HG03039 (cell line): ENCODE data around the gene KRTAP10-11.
"Not testable (repeated sequence)": the region's sequence is repeated elsewhere in the genome, so short reads cannot be mapped to it uniquely, and the experiment has no call there.

ENCODE experiments used
- ATAC-seq: cut with Tn5 transposase; IDR thresholded peaks from one replicate; pipeline ENCODE4 v1.9.1; 2021; ENCODE audit warnings: mild to moderate bottlenecking, moderate library complexity; ENCODE audit not compliant: unreplicated experiment

The KRTAP10-11 gene

DNA sequence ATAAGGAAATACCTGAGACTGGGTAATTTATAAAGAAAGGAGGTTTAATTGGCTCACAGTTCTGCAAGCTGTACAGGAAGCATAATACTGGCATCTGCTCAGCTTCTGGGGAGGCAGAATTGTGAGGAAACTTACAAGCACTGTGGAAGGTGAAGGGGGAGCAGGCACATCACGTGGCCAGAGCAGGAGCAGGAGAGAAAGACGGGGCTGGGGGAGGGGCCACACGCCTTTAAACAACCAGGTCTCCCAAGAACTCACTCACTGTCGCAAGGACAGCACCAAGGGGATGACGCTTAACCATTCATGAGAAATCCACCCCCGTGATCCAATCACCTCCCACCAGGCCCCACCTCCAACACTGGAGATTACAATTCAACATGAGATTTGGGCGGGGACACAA lies 15.4 kb downstream of the KRTAP10-11 start:
- not testable (repeated sequence) for ATAC-seq

DNA sequence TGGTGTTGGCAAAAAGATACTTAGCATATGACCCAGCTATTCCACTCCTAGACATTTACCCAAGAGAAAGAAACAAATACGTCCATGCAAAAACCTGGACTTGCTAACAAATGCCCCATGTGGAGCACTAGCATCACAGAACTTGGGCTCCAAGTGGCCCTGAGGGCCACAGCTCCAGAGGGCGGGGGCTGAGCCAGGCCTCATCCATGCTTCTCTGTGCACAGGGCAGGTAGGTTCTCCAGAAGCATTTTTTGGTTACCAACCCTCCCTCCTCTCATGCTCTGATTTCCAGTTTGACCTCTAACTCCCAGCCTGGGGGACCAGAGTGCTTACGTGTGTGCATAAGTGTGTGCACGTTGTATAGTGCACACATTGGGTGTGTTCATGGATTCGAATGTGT lies 18.5 kb downstream of the KRTAP10-11 start:
- no peak for ATAC-seq

DNA sequence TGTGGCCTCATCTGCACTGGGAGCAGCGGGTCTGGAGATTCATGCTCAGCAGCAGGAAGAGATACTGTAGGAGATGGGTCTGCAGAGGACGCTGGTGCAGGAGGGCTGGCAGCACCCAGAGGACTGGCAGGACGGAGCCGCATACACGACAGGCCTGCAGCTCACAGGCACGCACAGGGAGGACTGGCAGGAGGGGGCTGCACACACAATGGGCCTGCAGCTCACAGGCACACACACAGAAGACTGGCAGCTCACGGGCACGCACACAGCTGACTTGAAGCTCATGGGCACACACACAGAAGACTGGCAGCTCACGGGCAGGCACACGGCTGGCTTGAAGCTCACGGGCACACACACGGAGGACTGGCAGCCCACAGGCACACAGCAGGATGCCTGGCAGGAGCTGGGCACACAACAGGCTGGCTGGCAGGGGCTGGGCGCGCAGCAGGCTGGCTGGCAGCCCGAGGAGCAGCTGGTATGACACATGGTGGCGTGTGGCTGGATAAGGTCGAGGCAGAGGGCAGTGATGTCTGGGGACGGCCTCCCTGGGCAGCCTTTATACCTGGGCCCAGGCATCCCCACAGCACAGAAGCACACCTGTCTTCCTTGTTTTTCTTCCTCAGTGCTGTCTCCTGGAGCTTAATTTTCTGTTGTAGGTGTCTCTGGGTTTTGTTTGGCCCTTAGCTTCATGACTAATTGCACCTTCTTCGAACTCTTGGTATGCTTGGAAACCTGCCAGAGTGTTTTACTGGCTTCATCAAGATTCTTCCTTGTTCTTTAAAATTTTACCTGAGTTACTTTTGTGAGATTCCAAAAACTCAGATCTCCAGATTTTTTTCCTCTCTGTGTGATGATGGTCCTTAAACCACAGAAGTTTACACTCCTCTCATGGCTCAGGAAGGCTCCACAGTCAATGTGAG lies 20.4 kb downstream of the KRTAP10-11 start, which contains the start of gene KRTAP12-2:
KRTAP12-2 (minus strand) TSS at position 527 of the 920 bp plus-strand sequence; CDS start at position 486, 41 bp downstream.
- ATAC-seq, result no peak

DNA sequence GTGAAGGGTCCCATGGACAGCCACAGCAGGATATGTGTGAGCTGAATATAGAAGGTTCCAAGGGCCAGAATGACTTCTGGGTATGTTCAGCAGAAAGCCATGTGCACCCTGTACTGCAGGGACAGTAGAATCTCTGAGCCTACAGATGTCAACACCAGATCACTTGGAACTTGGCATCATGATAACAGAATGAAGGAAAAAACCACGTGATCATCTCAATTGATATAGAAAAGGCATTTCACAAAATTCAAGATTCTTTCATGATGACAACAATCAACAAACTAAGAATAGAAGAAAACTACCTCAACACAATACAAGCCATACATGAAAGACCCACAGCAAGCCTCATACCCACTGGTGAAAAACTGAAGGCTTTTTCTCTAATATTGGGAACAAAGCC lies 21.4 kb downstream of the KRTAP10-11 start:
- no peak for ATAC-seq

DNA sequence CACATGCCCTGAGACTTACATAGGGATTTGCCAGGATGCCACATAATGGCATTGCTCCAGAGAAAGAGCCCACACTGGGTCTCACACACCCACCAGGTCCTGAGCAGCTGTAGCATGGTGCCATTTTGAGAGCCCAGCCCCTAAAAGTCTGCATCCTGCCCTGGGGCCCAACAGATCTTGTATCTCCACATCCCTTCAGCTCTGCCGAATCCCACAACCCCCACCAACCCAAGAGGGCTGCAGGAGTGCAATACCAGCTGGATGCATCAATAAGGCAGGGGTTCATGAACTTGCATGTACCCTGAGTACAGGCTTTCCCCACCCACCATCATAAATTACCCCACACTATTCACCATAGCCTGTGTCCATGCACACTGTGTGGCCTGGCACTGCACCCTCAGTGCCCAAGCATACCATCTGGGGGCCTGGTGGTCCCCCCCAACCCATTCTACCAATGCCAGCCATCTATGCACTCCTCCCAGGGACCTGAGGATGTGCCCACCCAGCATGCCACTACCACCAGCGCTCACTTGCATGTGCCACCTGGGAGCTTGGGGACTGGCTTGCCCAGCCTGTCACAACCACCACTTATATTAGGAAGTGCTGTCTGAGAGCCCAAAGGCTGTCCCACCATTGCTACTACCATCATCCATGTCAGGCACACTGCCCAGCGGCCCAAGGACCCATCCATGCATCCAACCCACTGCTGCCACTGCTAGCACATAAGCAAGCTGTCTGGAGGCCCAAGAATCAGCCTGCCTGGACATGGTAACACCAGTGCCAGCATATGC lies 24.6 kb downstream of the KRTAP10-11 start:
- ATAC-seq, result no peak

DNA sequence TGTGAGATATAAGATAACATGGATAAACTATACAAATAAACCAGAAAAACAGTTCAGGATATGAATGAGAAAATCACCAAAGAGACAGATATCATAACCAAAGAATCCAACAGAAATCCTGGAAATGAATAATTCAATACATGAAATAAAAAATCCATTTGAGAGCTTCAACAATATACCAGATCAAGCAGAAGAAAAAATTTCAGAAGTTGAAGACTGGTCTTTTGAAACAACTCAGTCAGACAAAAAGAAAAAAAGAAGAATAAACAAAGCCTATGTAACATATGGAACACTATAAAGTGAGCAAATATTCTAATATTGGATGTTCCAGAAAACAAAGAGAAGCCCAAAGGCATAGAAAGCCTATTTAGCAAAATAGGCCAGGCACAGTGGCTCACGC lies 25.7 kb downstream of the KRTAP10-11 start:
- ATAC-seq, result no peak

DNA sequence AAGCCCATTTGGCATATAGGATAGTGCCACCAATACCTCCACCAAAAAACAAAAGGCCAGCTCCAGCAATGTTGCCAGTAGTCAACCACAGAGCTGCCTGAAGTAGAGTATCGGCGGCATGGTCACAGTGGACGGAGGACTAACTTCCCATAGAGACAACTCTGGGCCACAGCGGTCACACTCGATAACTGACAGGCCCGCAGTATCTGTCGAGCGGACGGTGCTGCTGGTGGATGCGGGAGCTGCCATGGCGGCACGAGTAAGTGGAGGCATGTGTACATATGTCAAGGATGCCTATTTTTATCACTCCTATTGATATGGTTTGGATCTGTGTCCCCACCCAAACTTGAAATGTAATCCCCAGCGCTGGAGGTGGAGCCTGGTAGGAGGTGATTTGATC lies 31.7 kb downstream of the KRTAP10-11 start:
- no peak for ATAC-seq

DNA sequence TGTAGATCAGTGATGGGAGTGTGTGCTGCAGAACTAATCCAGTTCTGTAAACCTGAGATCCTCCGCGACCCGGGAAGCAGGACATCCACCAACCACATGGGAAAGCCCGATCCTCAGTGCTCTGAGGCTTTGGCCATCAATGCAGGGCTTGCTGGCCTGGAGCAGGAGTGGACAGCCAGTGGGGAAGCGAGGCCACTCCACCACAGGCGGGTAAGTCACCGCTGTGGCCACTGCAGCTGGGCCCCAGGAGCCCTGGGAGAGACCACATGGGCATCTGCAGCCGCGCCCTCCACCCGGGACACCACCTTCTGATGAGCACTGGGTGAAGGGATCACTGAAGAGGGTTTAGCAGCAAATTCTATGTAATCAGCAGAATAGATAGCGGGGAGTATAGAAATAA lies 34.9 kb downstream of the KRTAP10-11 start:
- ATAC-seq, result no peak

DNA sequence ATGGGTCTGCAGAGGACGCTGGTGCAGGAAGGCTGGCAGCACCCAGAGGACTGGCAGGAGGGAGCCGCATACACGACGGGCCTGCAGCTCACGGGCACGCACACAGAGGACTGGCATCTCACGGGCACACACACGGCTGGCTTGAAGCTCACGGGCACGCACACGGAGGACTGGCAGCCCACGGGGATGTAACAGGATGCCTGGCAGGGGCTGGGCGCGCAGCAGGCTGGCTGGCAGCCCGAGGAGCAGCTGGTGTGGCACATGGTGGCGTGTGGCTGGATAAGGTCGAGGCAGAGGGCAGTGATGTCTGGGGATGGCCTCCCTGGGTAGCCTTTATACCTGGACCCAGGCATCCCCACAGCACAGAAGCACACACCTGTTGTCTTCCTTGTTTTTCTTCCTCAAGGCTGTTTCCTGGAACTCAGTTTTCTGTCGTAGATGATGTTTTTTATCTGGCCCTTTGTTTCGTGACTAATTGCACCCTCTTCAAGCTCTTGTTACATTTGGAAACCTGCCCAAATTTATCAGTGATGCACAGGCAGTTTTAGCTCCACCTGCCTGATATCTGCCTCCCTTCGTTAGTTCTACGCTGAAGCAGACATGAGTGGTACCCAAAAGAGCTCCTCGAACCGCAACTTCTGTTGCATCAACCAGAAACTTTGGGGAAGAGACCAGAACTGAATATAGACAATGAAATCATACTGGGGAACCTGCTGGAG lies 35.8 kb downstream of the KRTAP10-11 start, which contains the start of gene KRTAP12-1:
KRTAP12-1 (minus strand) TSS at position 303 of the 719 bp plus-strand sequence; CDS start at position 263, 40 bp downstream.
- no peak for ATAC-seq

DNA sequence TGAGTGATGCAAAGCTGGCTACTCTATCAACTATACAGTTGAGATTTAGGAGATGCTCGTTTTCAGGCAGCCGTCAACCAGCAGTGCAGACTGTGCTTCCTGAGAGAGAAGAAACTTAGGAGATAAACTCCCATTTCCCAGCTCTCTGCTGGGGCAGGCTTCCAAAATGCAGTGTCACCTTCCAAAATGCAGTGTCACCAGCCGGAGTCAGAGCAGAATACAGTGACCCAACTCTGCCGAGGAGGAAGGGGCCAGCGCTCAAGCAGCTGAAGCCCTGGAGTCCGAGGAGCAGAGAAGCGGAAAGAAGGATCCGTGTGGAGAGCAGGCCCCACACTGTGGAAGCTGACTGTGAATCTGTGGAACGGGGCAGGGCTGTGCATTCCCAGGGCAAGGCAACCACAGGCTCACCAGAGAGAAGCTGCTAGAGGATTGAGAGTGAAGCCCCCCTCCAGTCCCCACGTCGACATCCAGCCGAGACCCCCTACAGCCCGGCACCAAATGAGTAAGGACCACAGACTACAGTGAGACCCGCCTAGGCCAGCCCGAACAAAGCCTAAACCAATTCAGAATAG lies 36.5 kb downstream of the KRTAP10-11 start:
- ATAC-seq, result no peak

DNA sequence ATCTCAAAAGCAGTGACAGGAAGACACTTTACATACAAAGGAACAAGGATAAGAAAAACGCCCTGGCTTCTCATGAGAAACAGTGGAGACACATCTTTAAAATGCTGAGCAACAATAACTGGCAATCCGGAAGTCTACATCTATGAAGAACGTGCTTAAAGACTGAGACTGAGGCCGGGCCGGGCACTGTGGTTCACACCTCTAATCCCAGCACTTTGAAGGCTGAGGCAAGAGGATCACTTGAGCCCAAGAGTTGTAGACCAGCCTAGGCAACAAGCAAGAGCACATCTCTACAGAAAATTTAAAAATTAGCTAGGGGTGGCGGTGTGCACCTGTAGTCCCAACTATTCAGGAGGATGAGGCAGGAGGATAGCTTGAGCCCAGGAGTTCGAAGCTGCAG lies 37.9 kb downstream of the KRTAP10-11 start:
- no peak for ATAC-seq

DNA sequence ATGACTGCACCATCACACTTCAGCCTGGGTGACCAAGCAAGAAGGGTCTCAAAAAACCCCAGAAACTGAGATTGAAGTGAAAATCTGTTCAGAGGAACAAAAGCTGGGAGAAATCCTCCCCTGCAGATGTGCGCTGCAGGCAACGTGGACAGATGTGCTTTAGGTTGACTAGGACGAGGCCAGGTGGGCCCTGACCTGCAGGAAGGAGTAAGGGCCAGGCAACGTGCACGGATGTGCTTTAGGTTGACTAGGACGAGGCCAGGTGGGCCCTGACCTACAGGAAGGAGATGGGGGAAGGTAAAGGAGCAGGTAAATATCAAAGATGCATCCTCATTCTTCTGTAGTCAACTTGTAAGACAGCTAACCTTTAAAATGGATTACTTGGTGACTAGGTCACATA lies 38.3 kb downstream of the KRTAP10-11 start:
- no peak for ATAC-seq

DNA sequence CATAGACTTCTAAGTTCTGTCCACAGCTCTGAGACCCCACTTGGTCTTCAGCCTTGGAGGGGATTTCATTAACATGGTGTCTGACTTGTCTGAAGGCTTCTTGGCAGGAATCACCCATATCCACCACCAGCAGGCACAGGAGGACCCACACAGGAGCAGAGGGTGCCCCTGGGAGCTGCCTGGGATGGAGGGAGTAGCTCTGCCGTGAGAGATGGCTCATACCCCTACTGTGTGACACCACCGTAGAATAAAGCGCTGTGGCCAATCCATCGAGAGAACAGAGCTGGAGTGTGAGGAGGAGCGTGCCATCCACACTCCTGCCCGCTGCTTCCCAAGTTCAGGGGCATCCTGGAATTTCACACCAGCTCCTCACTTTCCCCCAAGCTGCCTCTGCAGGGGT lies 38.8 kb downstream of the KRTAP10-11 start:
- ATAC-seq, result not testable (repeated sequence)

DNA sequence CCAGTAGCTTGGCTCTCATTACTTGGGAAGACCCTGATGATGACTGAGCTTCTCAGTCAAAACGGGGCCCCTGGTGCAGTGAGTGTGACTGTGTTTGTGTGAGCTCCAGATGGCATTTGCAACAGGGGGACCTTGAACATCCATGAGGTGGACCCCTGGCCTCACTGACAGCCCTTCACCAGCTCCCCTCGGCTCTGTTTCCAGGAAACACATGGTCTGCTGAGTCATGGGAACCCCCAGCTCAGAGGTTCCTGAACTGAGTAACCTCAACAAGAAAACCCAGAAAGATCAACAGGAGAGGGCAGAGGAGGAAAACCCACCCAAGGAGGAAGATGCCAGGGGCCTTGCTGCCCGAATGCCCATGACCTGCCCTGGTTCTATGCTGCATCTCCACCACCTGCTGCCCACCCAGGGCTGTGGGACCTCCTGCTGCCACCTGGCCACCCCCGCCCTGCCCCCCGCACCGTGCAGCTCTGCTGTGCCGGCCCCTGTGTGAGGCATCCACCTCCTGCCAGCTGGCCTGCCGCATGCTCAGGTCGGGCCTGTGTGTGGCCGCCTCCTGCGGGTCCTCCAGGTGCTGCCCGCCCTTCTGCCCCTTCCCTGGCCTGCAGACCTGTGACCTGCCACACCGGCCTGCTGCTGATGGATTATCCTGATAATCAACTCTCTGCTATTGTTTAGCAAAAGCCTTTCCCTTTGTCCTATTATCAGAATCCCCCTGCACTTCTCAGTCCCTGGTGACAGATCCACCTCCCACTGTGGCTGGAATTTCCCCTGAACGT lies 40.0 kb downstream of the KRTAP10-11 start:
- ATAC-seq, result no peak

DNA sequence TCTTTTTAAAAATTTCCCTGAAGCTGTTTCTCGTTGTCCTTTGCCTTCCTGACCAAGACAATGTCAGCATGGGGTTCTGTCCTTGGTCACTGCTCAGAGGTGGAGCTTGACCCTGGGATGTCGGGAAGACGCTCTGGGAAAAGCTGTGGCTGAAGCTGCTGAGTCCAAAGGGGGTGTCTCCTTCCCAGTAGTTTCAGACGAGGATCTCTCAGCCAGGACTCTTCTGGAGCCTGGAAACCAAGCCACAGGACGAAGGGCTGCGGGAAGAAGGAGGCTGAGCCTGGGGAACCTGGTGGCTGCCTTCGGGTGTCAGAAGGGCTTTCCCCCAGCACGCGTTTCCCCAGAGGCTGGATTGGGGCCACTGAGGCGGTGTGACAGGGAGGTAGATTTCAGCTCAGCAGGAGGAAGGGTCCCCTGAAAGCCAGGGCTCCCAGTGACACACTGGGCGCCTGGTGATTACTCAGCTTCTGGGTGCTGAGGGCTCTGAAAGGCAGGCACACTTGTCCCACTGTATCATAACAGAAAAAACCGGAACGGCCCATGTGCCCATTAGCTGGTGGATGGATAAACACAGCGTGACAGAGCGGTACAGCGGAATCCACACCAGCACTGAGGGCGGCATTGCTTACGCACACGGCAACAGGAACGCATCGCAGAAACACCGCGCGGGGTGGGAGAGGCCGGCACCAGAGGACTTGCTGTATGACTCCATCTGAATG lies 40.8 kb downstream of the KRTAP10-11 start:
- ATAC-seq, result no peak

DNA sequence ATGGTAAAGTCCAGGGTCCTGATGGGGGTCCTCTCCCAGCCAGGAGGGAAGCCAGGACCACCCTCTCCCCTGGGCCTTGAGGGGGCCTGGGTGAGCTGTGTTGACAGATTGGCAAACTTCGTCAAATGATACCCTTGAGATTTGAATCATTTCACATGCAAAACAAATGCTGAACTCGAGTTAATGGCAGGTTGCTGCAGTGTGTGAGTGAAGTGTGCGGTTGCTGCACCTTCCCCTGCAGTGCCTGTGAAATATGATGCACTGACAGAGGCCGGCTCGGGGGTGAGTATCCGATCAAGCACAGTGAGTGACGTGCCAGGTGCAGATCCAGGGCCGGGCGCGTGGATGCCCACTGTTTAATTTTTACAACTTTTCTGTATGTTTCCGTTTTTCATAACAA lies 41.5 kb downstream of the KRTAP10-11 start:
- ATAC-seq, result no peak

DNA sequence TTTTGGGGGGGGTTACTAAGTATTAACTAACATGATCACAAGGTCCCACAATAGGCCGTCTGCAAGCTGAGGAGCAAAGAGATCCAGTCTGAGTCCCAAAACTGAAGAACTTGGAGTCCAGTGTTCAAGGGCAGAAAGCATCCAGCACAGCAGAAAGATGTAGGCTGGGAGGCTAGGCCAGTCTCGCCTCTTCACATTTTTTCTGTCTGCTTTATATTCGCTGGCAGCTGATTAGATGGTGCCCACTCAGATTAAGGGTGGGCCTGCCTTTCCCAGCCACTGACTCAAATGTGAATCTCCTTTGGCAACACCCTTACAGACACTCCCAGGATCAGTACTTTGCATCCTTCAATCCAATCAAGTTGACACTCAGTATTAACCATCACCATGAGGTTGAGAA lies 43.5 kb downstream of the KRTAP10-11 start:
- ATAC-seq, result not testable (repeated sequence)

DNA sequence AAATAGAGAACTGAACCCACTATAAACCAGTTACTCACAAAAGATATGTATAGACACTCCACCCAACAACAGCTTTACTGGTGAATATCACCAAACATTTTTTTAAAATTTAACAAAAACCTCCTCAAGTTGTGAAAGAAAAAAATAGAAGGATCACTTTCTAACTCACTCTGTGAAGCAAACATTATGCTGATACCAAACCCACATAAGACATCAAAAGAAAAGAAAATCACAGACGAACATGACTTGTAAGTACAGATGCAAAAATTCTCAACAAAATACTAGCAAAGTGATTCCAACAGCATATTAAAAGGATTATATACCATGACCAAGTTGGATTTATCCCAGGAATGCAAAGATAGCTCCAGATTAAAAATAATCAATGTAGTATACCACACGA lies 45.5 kb downstream of the KRTAP10-11 start:
- ATAC-seq, result no peak

DNA sequence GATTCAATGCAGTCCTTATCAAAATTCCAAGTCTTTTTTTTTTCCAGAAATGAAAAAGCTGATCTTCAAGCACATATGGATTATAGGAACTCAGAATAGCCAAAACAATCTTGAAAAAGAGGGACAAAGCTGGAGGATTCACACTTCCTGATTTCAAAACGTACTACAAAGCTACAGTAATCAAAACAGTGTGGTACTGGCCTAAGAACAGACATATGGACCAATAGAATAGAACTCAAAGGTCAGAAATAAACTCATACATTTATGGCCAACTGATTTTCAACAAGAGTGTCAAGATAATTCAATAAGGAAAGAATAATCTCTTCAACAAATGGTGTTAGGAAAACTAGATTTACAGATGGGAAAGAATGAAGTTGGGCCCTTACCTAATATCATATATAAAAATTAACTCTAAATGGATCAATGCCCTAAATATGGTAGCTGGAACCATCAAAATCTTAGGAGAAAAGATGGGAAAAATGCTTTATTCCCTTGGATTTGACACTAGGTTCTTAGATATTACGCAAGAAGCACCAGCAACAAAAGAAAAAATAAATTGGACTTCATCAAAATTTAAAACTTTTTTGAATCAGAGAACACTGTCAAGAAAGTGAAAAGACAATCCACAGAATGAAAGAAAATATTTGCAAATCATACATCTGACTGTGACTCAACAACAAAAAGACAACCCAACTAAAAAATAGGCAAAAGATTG lies 46.7 kb downstream of the KRTAP10-11 start:
- no peak for ATAC-seq
